ENCODE measurements around the gene ADGRL3.
A peak's percentile ranks its signal among the peaks of the same experiment; 100 is the strongest.

Gene ADGRL3

GRCh38 chr4:61533140-61533539, 333.0 kb downstream of the ADGRL3 start:
- TF ChIP-seq CTCF (IDR thresholded peaks at IDR 0.05; ENCODE audit: poor library complexity, severe bottlenecking), result no peak
- Histone ChIP-seq H3K27ac (ENCODE audit: poor library complexity, severe bottlenecking) (no peak overlapping the region), H3K4me3 (ENCODE audit: severe bottlenecking) (no peak overlapping the region), H3K9me3 (ENCODE audit: severe bottlenecking) (no peaks in the 10 kb centered on the region), H3K4me1 (ENCODE audit: insufficient read depth, poor library complexity, severe bottlenecking) (peaks cover 7% of the 10 kb centered on the region), H3K27me3 (ENCODE audit: insufficient read depth, poor library complexity, severe bottlenecking) (no peaks in the 10 kb centered on the region), H3K36me3 (ENCODE audit: low read depth) (no peaks in the 10 kb centered on the region)
- DNase-seq (ENCODE audit: low spot score) (no peak), ATAC-seq (ENCODE audit: low read depth) (peak; percentile 100)

GRCh38 chr4:61540944-61541343, 340.8 kb downstream of the ADGRL3 start:
- DNase-seq (ENCODE audit: low spot score), result no peak
- H3K27me3 ChIP-seq (ENCODE audit: insufficient read depth, poor library complexity, severe bottlenecking), result no peaks in the 10 kb centered on the region

DNA sequence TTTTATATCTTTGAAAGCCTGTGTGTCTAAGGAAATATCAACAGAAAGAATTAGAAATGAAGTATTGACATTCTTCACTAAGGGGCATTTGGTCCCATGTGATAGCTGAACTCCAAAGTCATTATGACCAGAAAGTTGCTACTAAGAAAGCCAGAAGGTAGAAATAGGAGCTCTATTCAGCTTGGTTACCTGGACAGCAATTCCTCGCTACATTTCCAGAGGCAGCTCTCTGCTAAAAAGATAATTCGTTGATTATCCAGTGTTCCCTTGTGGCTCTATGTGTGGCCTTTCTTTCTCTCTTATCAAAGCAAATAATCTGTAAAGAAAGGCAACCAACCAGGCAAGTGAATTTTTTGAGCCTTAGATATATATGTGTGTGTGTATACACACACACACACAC, 341.3 kb downstream of the ADGRL3 start:
- no peaks in the 10 kb centered on the region for H3K4me1 ChIP-seq (ENCODE audit: insufficient read depth, poor library complexity, severe bottlenecking)
- ATAC-seq (ENCODE audit: low read depth) (no peak), DNase-seq (ENCODE audit: low spot score) (no peak)
- no peaks in the 10 kb centered on the region for H3K9me3 ChIP-seq (ENCODE audit: severe bottlenecking)
- H3K36me3 ChIP-seq (ENCODE audit: low read depth), result no peaks in the 10 kb centered on the region
- H3K27me3 ChIP-seq (ENCODE audit: insufficient read depth, poor library complexity, severe bottlenecking), result no peaks in the 10 kb centered on the region
- no peak overlapping the region for H3K27ac ChIP-seq (ENCODE audit: poor library complexity, severe bottlenecking)
- no peak overlapping the region for H3K4me3 ChIP-seq (ENCODE audit: severe bottlenecking)
- peak; percentile 37 for TF ChIP-seq CTCF (IDR thresholded peaks at IDR 0.05; ENCODE audit: poor library complexity, severe bottlenecking)

More at GRCh38 chr4:61540944-61541343, 340.8 kb downstream of the ADGRL3 start:
- no peaks in the 10 kb centered on the region for H3K36me3 ChIP-seq (ENCODE audit: low read depth)
- H3K4me3 ChIP-seq (ENCODE audit: severe bottlenecking), result no peak overlapping the region
- no peak overlapping the region for H3K27ac ChIP-seq (ENCODE audit: poor library complexity, severe bottlenecking)
- no peak for ATAC-seq (ENCODE audit: low read depth)
- no peaks in the 10 kb centered on the region for H3K4me1 ChIP-seq (ENCODE audit: insufficient read depth, poor library complexity, severe bottlenecking)
- no peak for TF ChIP-seq CTCF (IDR thresholded peaks at IDR 0.05; ENCODE audit: poor library complexity, severe bottlenecking)
- no peaks in the 10 kb centered on the region for H3K9me3 ChIP-seq (ENCODE audit: severe bottlenecking)

DNA sequence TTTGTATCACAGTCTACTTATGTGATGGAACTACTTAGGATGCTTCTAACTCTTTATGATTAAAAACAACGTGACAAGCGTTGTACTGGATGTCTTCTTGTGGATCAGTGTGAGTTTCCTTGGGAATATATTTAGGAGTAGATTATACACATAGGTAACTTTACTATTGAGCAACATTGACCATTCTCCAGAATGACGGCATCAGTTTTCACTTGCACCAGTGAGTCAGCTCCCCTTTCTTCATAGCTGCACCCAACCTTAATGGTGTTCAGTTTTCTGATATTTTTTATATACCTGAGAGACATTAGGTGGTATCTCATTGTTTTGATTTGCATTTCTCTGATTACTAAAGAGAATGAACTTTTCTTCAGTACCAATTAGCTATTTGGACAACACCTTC, 343.9 kb downstream of the ADGRL3 start:
- DNase-seq (ENCODE audit: low spot score), result no peak
- peak; percentile 91 for ATAC-seq (ENCODE audit: low read depth)
- Histone ChIP-seq H3K36me3 (ENCODE audit: low read depth) (no peaks in the 10 kb centered on the region), H3K27ac (ENCODE audit: poor library complexity, severe bottlenecking) (no peak overlapping the region), H3K4me3 (ENCODE audit: severe bottlenecking) (no peak overlapping the region), H3K9me3 (ENCODE audit: severe bottlenecking) (no peaks in the 10 kb centered on the region), H3K27me3 (ENCODE audit: insufficient read depth, poor library complexity, severe bottlenecking) (no peaks in the 10 kb centered on the region), H3K4me1 (ENCODE audit: insufficient read depth, poor library complexity, severe bottlenecking) (no peaks in the 10 kb centered on the region)
- no peak for TF ChIP-seq CTCF (IDR thresholded peaks at IDR 0.05; ENCODE audit: poor library complexity, severe bottlenecking)

GRCh38 chr4:61545902-61546480, 345.9 kb downstream of the ADGRL3 start:
- H3K4me1 ChIP-seq (ENCODE audit: insufficient read depth, poor library complexity, severe bottlenecking), result no peaks in the 10 kb centered on the region
- no peaks in the 10 kb centered on the region for H3K27me3 ChIP-seq (ENCODE audit: insufficient read depth, poor library complexity, severe bottlenecking)
- no peak for TF ChIP-seq CTCF (IDR thresholded peaks at IDR 0.05; ENCODE audit: poor library complexity, severe bottlenecking)
- H3K36me3 ChIP-seq (ENCODE audit: low read depth), result no peaks in the 10 kb centered on the region
- no peak overlapping the region for H3K4me3 ChIP-seq (ENCODE audit: severe bottlenecking)
- H3K9me3 ChIP-seq (ENCODE audit: severe bottlenecking), result no peaks in the 10 kb centered on the region
- ATAC-seq (ENCODE audit: low read depth) (no peak), DNase-seq (ENCODE audit: low spot score) (no peak)
- H3K27ac ChIP-seq (ENCODE audit: poor library complexity, severe bottlenecking), result no peak overlapping the region

Data from RWPE2 (cell line).